Liver (tissue), 9 donors: ENCODE results near the gene ENDOU. TPM values are rescaled to one million over a fixed set of nuclear protein-coding genes. Genes with fewer than 3 reads are reported as not detected.

Source experiments
- DNase-seq: peaks from one replicate; pipeline ENCODE4 v3.0.0-alpha.2; 2017; ENCODE audit warnings: low spot score
- H3K27ac ChIP-seq, 2 donors: one replicate each; pipeline ENCODE4 v1.7.0; 2013; ENCODE audit warnings: inconsistent platforms in 2 of 2, low read length in 2 of 2, control low read depth in 1 of 2, low read depth in 1 of 2, mild to moderate bottlenecking in 1 of 2
- H3K27me3 ChIP-seq, 4 donors: one replicate each; pipeline versions ENCODE4 v1.6.1 to v1.7.0; 2013; ENCODE audit warnings: low read length in 3 of 4, inconsistent platforms in 1 of 4, mild to moderate bottlenecking in 1 of 4, moderate library complexity in 1 of 4; ENCODE audit not compliant: control insufficient read depth in 4 of 4, insufficient read depth in 4 of 4
- H3K36me3 ChIP-seq, 4 donors: one replicate each; pipeline versions ENCODE4 v1.6.1 to v1.7.0; 2013; ENCODE audit warnings: low read length in 3 of 4, mild to moderate bottlenecking in 3 of 4, low read depth in 1 of 4, moderate library complexity in 1 of 4; ENCODE audit not compliant: control insufficient read depth in 4 of 4, insufficient read depth in 3 of 4
- H3K4me1 ChIP-seq, 4 donors: one replicate each; pipeline versions ENCODE4 v1.6.1 to v1.7.0; 2013; ENCODE audit warnings: low read length in 3 of 4, mild to moderate bottlenecking in 3 of 4, moderate library complexity in 1 of 4; ENCODE audit not compliant: control insufficient read depth in 4 of 4, insufficient read depth in 4 of 4
- H3K4me3 ChIP-seq, 3 donors: one replicate each; pipeline versions ENCODE4 v1.6.1 to v1.7.0; 2013; ENCODE audit warnings: low read length in 3 of 3, control low read depth in 1 of 3, low read depth in 1 of 3, mild to moderate bottlenecking in 1 of 3
- H3K9ac ChIP-seq, 2 donors: one replicate each; pipeline ENCODE4 v1.7.0; 2013; ENCODE audit warnings: low read length in 2 of 2, mild to moderate bottlenecking in 2 of 2, moderate library complexity in 2 of 2, control low read depth in 1 of 2, low read depth in 1 of 2
- H3K9me3 ChIP-seq, 4 donors: one replicate each; pipeline versions ENCODE4 v1.6.1 to v1.7.0; 2013; ENCODE audit warnings: low read length in 3 of 4; ENCODE audit not compliant: control insufficient read depth in 4 of 4
- ATF3 ChIP-seq: IDR thresholded peaks from 2 replicates; pipeline ENCODE4 v1.6.1; 2016; ENCODE audit warnings: antibody characterized with exemption
- CTCF ChIP-seq: fragments of 150-350 bp; IDR thresholded peaks from 2 replicates; pipeline ENCODE4 v1.5.1; 2017; ENCODE audit warnings: improper control_type of control experiment, low read depth, low read length; ENCODE audit not compliant: missing input control
- EGR1 ChIP-seq, 2 donors: IDR thresholded peaks; 2 replicates each; pipeline ENCODE4 v1.6.1; 2016 to 2018; ENCODE audit warnings: antibody characterized with exemption in 2 of 2, low read depth in 2 of 2
- FOXA1 ChIP-seq: IDR thresholded peaks from 2 replicates; pipeline ENCODE4 v1.6.1; 2016; ENCODE audit warnings: antibody characterized with exemption
- FOXA2 ChIP-seq: IDR thresholded peaks from 2 replicates; pipeline ENCODE4 v1.6.1; 2016; ENCODE audit warnings: antibody characterized with exemption
- GABPA ChIP-seq, 2 donors: IDR thresholded peaks in 1 of 2; conservative IDR thresholded peaks in 1 of 2; 2 replicates each; pipeline ENCODE4 v1.6.1; 2016; ENCODE audit warnings: antibody characterized with exemption in 2 of 2, mild to moderate bottlenecking in 1 of 2, moderate library complexity in 1 of 2
- HNF4G ChIP-seq: IDR thresholded peaks from 2 replicates; pipeline ENCODE4 v1.6.1; 2016; ENCODE audit warnings: antibody characterized with exemption
- JUND ChIP-seq, 2 donors: IDR thresholded peaks; 2 replicates each; pipeline ENCODE4 v1.6.1; 2016; ENCODE audit warnings: antibody characterized with exemption in 2 of 2
- MAX ChIP-seq: IDR thresholded peaks from 2 replicates; pipeline ENCODE4 v1.6.1; 2016; ENCODE audit warnings: antibody characterized with exemption
- NR2F2 ChIP-seq: IDR thresholded peaks from 2 replicates; pipeline ENCODE4 v1.6.1; 2016; ENCODE audit warnings: antibody characterized with exemption
- RAD21 ChIP-seq, 2 donors: IDR thresholded peaks; 2 replicates each; pipeline ENCODE4 v1.6.1; 2016; ENCODE audit warnings: antibody characterized with exemption in 2 of 2, mild to moderate bottlenecking in 2 of 2
- REST ChIP-seq: IDR thresholded peaks from 2 replicates; pipeline ENCODE4 v1.6.1; 2016; ENCODE audit warnings: antibody characterized with exemption, mild to moderate bottlenecking
- SP1 ChIP-seq: IDR thresholded peaks from 2 replicates; pipeline ENCODE4 v1.6.1; 2018; ENCODE audit warnings: antibody characterized with exemption, mild to moderate bottlenecking
- TAF1 ChIP-seq: conservative IDR thresholded peaks from 2 replicates; pipeline ENCODE4 v1.6.1; 2016; ENCODE audit warnings: antibody characterized with exemption, mild to moderate bottlenecking
- YY1 ChIP-seq: IDR thresholded peaks from 2 replicates; pipeline ENCODE4 v1.6.1; 2016; ENCODE audit warnings: antibody characterized with exemption, mild to moderate bottlenecking
- ZBTB33 ChIP-seq: IDR thresholded peaks from 2 replicates; pipeline ENCODE4 v1.6.1; 2016; ENCODE audit warnings: antibody characterized with exemption
- WGBS: extraction: QIAGEN DNeasy Blood & Tissue Kit; methylation state at CpG from one replicate; pipeline ENCODE4 v1.1.7; 2013; 5-methylcytosine and 5-hydroxymethylcytosine counted together
- polyA plus RNA-seq, 2 donors: library from polyadenylated mRNA; stranded (reverse) in 1 of 2; unstranded in 1 of 2; fragments of 200-250 nt in 1 of 2; fragments of >200 nt in 1 of 2; fragmentation: Nextera tagmentation in 1 of 2; extraction: Ambion mirVana in 1 of 2; gene quantifications; one replicate each; pipeline versions ENCODE4 v1.2.1 to v1.2.3, GENCODE V29; 2013 to 2015
- total RNA-seq, 2 donors: library from RNA; depleted of rRNA; stranded (reverse); fragments of >200 nt; gene quantifications; one replicate each; pipeline ENCODE4 v1.2.3, GENCODE V29; 2014
- donor health status: healthy.
- donor health status: healthy.
- donor health status: healthy.
- donor health status: healthy.
- donor health status: healthy.

The ENDOU gene
- total and polyA plus RNA-seq, 4 donors: 0.25 TPM; not detected in 3

GRCh38 chr12:47732504-47732903, 7.2 kb upstream of the ENDOU start (continued):
- no peak for TF ChIP-seq REST
- no peak for TF ChIP-seq YY1
- no peak for TF ChIP-seq HNF4G
- no peak for TF ChIP-seq CTCF
- no peak for TF ChIP-seq SP1
- TF ChIP-seq RAD21 (IDR thresholded peaks at IDR 0.05): no peak
- no peak for TF ChIP-seq JUND (IDR thresholded peaks at IDR 0.05)

- H3K27me3 ChIP-seq: no peaks in the 10 kb centered on the region
- no peak overlapping the region for H3K4me3 ChIP-seq
- no peaks in the 10 kb centered on the region for H3K36me3 ChIP-seq
- TF ChIP-seq CTCF (no peak), GABPA (IDR thresholded peaks at IDR 0.05 in 1 of 2, conservative IDR thresholded peaks at IDR 0.05 in 1 of 2) (no peak), JUND (IDR thresholded peaks at IDR 0.05) (no peak), MAX (no peak), SP1 (no peak), RAD21 (IDR thresholded peaks at IDR 0.05) (no peak), NR2F2 (no peak), ATF3 (no peak), FOXA2 (no peak)
- 85% methylated on average over 5 of the region's 5 CpGs for WGBS
- no peak overlapping the region for H3K27ac ChIP-seq
- no peaks in the 10 kb centered on the region for H3K9me3 ChIP-seq
- H3K9ac ChIP-seq: no peak overlapping the region
- DNase-seq: no peak
- H3K4me1 ChIP-seq: peaks cover under 1 to 19% (median 10%) of the 10 kb centered on the region in 4 donors
These were observed 6.4 kb upstream of the ENDOU start for GRCh38 chr12:47731723-47732122.

- Histone ChIP-seq H3K9ac (no peak overlapping the region), H3K27ac (no peak overlapping the region), H3K9me3 (no peaks in the 10 kb centered on the region), H3K27me3 (no peaks in the 10 kb centered on the region), H3K4me1 (peaks cover 0 to 18% (median 8%) of the 10 kb centered on the region in 4 donors), H3K4me3 (no peak overlapping the region), H3K36me3 (no peaks in the 10 kb centered on the region)
- no peak for DNase-seq
- 91% methylated on average over 8 of the region's 8 CpGs for WGBS
- TF ChIP-seq YY1 (no peak), FOXA1 (no peak), ATF3 (no peak), CTCF (no peak), TAF1 (no peak), ZBTB33 (no peak), EGR1 (IDR thresholded peaks at IDR 0.05; ENCODE audit: low read depth in 2 of 2) (no peak)
These were observed 5.1 kb upstream of the ENDOU start for GRCh38 chr12:47730341-47730744.
